Fibroblast of lung (primary cell): ENCODE data around the gene SPATA9.

Experiments
- EZH2 ChIP-seq: IDR thresholded peaks from 2 replicates; pipeline ENCODE4 v1.5.1; 2012; ENCODE audit warnings: low read length, control low read depth, mild to moderate bottlenecking; ENCODE audit errors: missing control alignments
- TF ChIP-seq, protein P1 (sequence below), 2 donors: IDR thresholded peaks in 1 of 2; conservative IDR thresholded peaks in 1 of 2; 1 replicate in 1 of 2; 2 replicates in 1 of 2; pipeline ENCODE4 v1.5.1; 2011 to 2012; ENCODE audit warnings: low read length in 2 of 2, control low read depth in 1 of 2, inconsistent platforms in 1 of 2, low read depth in 1 of 2, mild to moderate bottlenecking in 1 of 2

DNA sequence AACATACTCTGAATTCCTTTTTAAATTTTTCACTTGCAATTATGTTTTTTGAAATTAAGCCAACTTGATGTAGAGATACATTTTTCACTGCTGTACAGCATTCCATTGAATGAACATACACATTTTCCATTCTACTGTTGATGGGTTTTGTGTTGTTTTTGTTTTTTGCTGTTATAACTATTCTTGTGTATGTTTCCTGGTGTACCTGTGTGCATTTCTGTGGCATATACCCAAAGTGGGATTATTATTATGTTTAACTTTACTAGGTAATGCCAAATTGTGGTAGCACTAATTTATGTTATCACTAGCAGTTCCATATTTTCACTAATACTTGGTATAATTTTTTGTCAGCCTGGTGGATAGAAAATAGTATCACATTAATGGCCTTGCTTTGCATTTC, 33.5 kb downstream of the SPATA9 start:
- TF ChIP-seq, protein P1, sequence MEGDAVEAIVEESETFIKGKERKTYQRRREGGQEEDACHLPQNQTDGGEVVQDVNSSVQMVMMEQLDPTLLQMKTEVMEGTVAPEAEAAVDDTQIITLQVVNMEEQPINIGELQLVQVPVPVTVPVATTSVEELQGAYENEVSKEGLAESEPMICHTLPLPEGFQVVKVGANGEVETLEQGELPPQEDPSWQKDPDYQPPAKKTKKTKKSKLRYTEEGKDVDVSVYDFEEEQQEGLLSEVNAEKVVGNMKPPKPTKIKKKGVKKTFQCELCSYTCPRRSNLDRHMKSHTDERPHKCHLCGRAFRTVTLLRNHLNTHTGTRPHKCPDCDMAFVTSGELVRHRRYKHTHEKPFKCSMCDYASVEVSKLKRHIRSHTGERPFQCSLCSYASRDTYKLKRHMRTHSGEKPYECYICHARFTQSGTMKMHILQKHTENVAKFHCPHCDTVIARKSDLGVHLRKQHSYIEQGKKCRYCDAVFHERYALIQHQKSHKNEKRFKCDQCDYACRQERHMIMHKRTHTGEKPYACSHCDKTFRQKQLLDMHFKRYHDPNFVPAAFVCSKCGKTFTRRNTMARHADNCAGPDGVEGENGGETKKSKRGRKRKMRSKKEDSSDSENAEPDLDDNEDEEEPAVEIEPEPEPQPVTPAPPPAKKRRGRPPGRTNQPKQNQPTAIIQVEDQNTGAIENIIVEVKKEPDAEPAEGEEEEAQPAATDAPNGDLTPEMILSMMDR (conservative IDR thresholded peaks at IDR 0.05 in 1 of 2, IDR thresholded peaks at IDR 0.05 in 1 of 2; ENCODE audit: low read depth in 1 of 2, low read length in 2 of 2) = no peak
- TF ChIP-seq EZH2 = no peak
